K562 (cell line): ENCODE data around the gene GPR157. TPM values are rescaled to one million over a fixed set of nuclear protein-coding genes. Genes with fewer than 3 reads are reported as not detected.

Experiments
- HMG20B ChIP-seq: fragments of 250-450 bp; sonication (Bioruptor Pico); IDR thresholded peaks from 2 replicates; pipeline ENCODE4 v1.5.0; 2021; ENCODE audit warnings: mild to moderate bottlenecking
- LCOR ChIP-seq: sonication (generic); formaldehyde crosslinking; IDR thresholded peaks from 2 replicates; pipeline ENCODE4 v1.8.0; 2022; ENCODE audit warnings: mild to moderate bottlenecking, missing genetic modification reagents
- MED1 ChIP-seq: sonication (generic); formaldehyde crosslinking; IDR thresholded peaks from 2 replicates; pipeline ENCODE4 v1.8.1; 2023; ENCODE audit warnings: missing genetic modification reagents, borderline replicate concordance
- MXI1 ChIP-seq: IDR thresholded peaks from 2 replicates; pipeline ENCODE4 v1.6.1; 2011; ENCODE audit warnings: low read depth, mild to moderate bottlenecking, improper control_type of control experiment, low read length
- NCOA6 ChIP-seq: fragments of 450-650 bp; IDR thresholded peaks from 2 replicates; pipeline ENCODE4 v1.6.1; 2017; ENCODE audit warnings: mild to moderate bottlenecking
- NFXL1 ChIP-seq: fragments of 450-650 bp; formaldehyde crosslinking; IDR thresholded peaks from 2 replicates; pipeline ENCODE4 v1.4.0; 2021; ENCODE audit warnings: mild to moderate bottlenecking
- PCBP2 ChIP-seq: fragments of 200-400 bp; formaldehyde crosslinking; IDR thresholded peaks from 2 replicates; pipeline ENCODE4 v1.6.1; 2018; ENCODE audit warnings: low read length, low read depth, mild to moderate bottlenecking, moderate library complexity; ENCODE audit not compliant: poor library complexity, severe bottlenecking
- POU5F1 ChIP-seq: fragments of 150-350 bp; IDR thresholded peaks from 2 replicates; pipeline ENCODE4 v1.6.1; 2014; ENCODE audit warnings: borderline replicate concordance, low read length, low read depth, mild to moderate bottlenecking; ENCODE audit not compliant: partially characterized antibody
- RNF2 ChIP-seq: sonication (generic); IDR thresholded peaks from 2 replicates; pipeline ENCODE4 v1.6.1; 2016
- SNRNP70 ChIP-seq: fragments of 200-400 bp; formaldehyde crosslinking; optimal IDR thresholded peaks from 2 replicates; pipeline ENCODE3; 2017; ENCODE audit warnings: low read depth, low read length
- polyA plus RNA-seq, 8 experiments: library from polyadenylated mRNA; depleted of rRNA in 4 of 8; stranded (reverse) in 5 of 8; unstranded in 3 of 8; fragments of >200 nt; fragmentation: Nextera tagmentation in 2 of 8; fragmentation: Illumina TruSeq in 1 of 8; extraction: Ambion mirVana in 2 of 8; extraction: Trizol in 1 of 8; gene quantifications; 2 replicates each; pipeline versions ENCODE4 v1.2.1 to v1.2.3, GENCODE V29; 2011 to 2014; ENCODE audit warnings: inconsistent platforms in 1 of 8, missing spikeins in 1 of 8
- total RNA-seq, 7 experiments: library from RNA; depleted of rRNA in 6 of 7; stranded (reverse); fragments of >200 nt in 6 of 7; fragmentation: Illumina TruSeq in 2 of 7; extraction: Trizol in 2 of 7; gene quantifications; 2 replicates each; pipeline versions ENCODE4 v1.2.1 to v1.2.3, GENCODE V29; 2011 to 2021; ENCODE audit warnings: low replicate concordance in 1 of 7
- TF ChIP-seq, protein P1 (sequence below): IDR thresholded peaks from 2 replicates; pipeline ENCODE4 v1.6.1; 2016; ENCODE audit warnings: missing genetic modification characterization, missing compliant biosample characterization
- TF ChIP-seq, protein P2 (sequence below): fragments of 450-650 bp; IDR thresholded peaks from 2 replicates; pipeline ENCODE4 v1.7.0; 2016; ENCODE audit warnings: borderline replicate concordance

The GPR157 gene
- total and polyA plus RNA-seq, 9 of the 15 experiments (the other 6 are each of a cell fraction or from before 2014, with no cell fraction given) = 0.01 to 0.18 (median 0.04) TPM; not detected in 4

DNA sequence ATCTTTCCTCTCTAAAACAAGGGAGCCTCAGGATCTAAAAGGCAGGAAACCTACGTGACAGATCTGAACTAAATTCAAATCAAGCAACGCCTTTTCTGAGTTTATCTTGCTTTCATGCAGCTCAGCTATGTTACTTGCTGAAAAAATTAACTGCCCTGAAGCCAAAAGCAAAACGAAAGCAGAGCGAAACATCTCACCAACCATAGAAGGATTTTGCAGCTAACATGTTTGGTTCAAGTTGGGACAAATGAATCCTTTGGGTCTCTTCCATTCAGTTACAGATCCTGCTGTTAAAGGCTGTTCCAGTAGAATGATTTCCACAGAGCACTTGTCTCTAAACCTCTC lies 59.9 kb downstream of the GPR157 start (continued):
- TF ChIP-seq SNRNP70 (no peak), MXI1 (no peak), LCOR (CRISPR knock-in tag) (no peak), PCBP2 (no peak), NCOA6 (no peak), HMG20B (CRISPR knock-in tag) (no peak), POU5F1 (no peak), MED1 (CRISPR knock-in tag) (no peak), RNF2 (no peak), NFXL1 (no peak)
- TF ChIP-seq, protein P1, sequence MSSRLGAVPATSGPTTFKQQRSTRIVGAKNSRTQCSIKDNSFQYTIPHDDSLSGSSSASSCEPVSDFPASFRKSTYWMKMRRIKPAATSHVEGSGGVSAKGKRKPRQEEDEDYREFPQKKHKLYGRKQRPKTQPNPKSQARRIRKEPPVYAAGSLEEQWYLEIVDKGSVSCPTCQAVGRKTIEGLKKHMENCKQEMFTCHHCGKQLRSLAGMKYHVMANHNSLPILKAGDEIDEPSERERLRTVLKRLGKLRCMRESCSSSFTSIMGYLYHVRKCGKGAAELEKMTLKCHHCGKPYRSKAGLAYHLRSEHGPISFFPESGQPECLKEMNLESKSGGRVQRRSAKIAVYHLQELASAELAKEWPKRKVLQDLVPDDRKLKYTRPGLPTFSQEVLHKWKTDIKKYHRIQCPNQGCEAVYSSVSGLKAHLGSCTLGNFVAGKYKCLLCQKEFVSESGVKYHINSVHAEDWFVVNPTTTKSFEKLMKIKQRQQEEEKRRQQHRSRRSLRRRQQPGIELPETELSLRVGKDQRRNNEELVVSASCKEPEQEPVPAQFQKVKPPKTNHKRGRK (tag) = no peak
- TF ChIP-seq, protein P2, sequence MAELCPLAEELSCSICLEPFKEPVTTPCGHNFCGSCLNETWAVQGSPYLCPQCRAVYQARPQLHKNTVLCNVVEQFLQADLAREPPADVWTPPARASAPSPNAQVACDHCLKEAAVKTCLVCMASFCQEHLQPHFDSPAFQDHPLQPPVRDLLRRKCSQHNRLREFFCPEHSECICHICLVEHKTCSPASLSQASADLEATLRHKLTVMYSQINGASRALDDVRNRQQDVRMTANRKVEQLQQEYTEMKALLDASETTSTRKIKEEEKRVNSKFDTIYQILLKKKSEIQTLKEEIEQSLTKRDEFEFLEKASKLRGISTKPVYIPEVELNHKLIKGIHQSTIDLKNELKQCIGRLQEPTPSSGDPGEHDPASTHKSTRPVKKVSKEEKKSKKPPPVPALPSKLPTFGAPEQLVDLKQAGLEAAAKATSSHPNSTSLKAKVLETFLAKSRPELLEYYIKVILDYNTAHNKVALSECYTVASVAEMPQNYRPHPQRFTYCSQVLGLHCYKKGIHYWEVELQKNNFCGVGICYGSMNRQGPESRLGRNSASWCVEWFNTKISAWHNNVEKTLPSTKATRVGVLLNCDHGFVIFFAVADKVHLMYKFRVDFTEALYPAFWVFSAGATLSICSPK = no peak
